Neural crest cell (in vitro differentiated cells): ENCODE measurements around the gene ACTL10. TPM values are rescaled to one million over a fixed set of nuclear protein-coding genes. Genes with fewer than 3 reads are reported as not detected.

ENCODE experiments used
- DNase-seq: peaks from one replicate; pipeline ENCODE4 v3.0.0; 2021; ENCODE audit warnings: low read depth, mixed read lengths, low spot score
- H3K27ac Mint-ChIP-seq: one replicate; pipeline ENCODE4 v1.8.0; 2021; ENCODE audit warnings: mild to moderate bottlenecking, mixed read lengths; ENCODE audit not compliant: unreplicated experiment
- H3K27me3 Mint-ChIP-seq: 2 replicates; pipeline ENCODE4 v1.8.0; 2021; ENCODE audit warnings: low read depth, mild to moderate bottlenecking, mixed read lengths
- H3K36me3 Mint-ChIP-seq: 2 replicates; pipeline ENCODE4 v1.8.0; 2021; ENCODE audit warnings: low read depth, mild to moderate bottlenecking, mixed read lengths
- H3K4me1 Mint-ChIP-seq: 2 replicates; pipeline ENCODE4 v1.8.0; 2021; ENCODE audit warnings: mixed read lengths
- H3K4me3 Mint-ChIP-seq: one replicate; pipeline ENCODE4 v1.8.0; 2021; ENCODE audit warnings: mild to moderate bottlenecking, mixed read lengths
- H3K9me3 Mint-ChIP-seq: 2 replicates; pipeline ENCODE4 v1.8.0; 2021; ENCODE audit warnings: mixed read lengths
- CTCF ChIP-seq: fragments of 200-600 bp; sonication (generic); conservative IDR thresholded peaks from 2 replicates; pipeline ENCODE4 v1.5.0; 2021; ENCODE audit warnings: antibody characterized with exemption, mild to moderate bottlenecking
- total RNA-seq: library from RNA; stranded (reverse); gene quantifications from 2 replicates; pipeline ENCODE4 v1.2.1, GENCODE V29; 2021

Gene ACTL10
- total RNA-seq, 1 donor from 2014 or later, result 0.75 TPM

DNA sequence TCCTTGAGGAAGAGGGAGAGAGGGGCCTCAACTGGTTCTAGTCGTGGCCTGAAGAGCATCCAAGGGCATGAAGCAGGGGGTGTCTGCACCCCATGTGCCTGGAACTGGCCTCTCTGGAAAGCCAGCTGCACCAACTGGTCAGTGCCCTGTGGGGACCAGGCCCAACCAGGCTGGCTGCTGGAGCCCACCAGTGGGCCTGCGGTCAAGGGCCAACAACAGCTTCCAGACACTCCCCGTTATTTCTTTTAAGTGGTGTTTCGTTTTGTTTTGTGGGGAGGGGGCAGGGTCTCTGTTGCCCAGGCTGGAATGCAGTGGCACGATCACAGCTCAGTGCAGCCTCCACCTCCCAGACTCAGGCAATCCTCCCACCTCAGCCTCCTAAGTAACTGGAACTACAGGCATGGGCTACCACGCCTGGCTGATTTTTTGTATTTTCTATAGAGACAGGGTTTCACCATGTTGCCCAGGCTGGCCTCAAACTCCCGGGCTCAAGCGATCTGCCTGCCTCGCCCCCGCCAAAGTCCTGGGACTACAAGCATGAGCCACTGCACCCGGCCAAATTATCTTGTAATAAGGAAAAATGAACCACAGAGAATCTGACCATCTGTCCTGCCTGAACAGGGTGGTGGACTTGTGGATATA lies 16.5 kb upstream of the ACTL10 start:
- Mint-ChIP-seq H3K4me3 (peak overlapping the region; percentile 27), H3K27ac (no peak overlapping the region), H3K36me3 (peaks cover 10% of the 10 kb centered on the region), H3K9me3 (no peaks in the 10 kb centered on the region), H3K4me1 (peaks cover 29% of the 10 kb centered on the region), H3K27me3 (peaks cover 3% of the 10 kb centered on the region)
- DNase-seq, result no peak
- TF ChIP-seq CTCF, result no peak

GRCh38 chr20:33650753-33651561 lies 15.8 kb upstream of the ACTL10 start:
- peaks cover 6% of the 10 kb centered on the region for H3K36me3 Mint-ChIP-seq
- no peak overlapping the region for H3K4me3 Mint-ChIP-seq
- H3K4me1 Mint-ChIP-seq, result peaks cover 29% of the 10 kb centered on the region
- TF ChIP-seq CTCF, result no peak
- H3K27ac Mint-ChIP-seq, result peak overlapping the region; percentile 72
- no peak for DNase-seq
- no peaks in the 10 kb centered on the region for H3K9me3 Mint-ChIP-seq
- H3K27me3 Mint-ChIP-seq, result peaks cover 3% of the 10 kb centered on the region

DNA sequence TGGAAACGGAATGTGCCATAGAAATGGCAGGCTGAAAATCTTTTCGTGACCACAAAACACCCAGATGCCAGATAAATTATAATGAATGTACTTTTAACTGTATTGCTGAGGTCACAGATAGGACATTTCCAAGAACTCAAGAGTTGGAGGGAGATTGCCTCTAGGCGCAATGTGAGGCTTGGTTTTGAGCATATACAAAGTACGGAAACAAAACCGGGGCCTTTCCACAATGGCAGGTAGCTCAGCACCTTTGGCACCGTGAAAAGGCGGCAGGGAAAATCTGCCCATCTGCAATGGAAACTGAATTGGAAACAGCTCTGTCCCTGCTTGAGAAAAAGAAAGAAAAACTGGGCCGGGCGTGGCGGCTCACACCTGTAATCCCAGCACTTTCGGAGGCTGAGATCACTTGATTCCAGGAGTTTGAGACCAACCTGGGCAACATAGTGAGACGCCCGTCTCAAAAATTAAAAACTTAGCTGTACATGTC lies 15.1 kb upstream of the ACTL10 start:
- DNase-seq, result no peak
- Mint-ChIP-seq H3K9me3 (no peaks in the 10 kb centered on the region), H3K4me3 (peak overlapping the region; percentile 44), H3K4me1 (peaks cover 29% of the 10 kb centered on the region), H3K36me3 (peaks cover 6% of the 10 kb centered on the region), H3K27ac (no peak overlapping the region), H3K27me3 (peaks cover 3% of the 10 kb centered on the region)
- TF ChIP-seq CTCF, result no peak

DNA sequence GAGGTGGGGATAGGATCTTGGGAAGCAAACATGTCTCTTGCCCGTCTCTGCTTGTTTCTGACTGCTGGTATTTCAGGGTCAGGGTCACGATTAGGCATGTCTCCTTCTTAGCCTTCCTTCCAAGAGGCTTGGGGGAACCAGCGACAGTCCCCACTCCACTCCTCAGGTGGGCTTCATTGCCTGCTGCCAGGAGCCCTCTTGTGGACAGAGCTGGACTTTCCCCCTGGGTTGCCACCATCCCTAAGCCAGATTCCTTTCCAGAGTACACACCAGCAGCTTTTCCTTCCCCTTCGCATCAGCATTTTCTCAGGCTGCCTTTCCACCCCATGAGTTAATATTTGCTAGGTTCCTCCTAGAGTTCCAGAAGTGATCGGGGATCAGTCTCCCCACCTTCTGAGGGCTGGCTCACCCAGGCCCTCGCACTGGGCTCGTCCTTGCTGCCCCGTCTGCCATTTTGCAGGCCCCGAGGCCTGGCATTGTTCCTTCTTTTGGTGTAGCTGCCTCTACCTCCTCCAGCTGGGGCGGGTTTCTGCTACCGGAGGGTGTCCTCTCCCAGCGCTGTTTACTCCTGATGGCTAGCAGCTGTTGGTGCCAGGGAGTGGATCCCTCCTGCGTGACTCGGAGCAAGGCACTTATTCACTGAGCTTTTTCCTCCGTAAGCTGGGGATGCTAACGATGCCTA lies 13.4 kb upstream of the ACTL10 start:
- Mint-ChIP-seq H3K4me1 (peaks cover 29% of the 10 kb centered on the region), H3K36me3 (no peaks in the 10 kb centered on the region)

More for the DNA sequence above, 13.4 kb upstream of the ACTL10 start:
- peak; percentile 89 for TF ChIP-seq CTCF
- peak; percentile 79 for DNase-seq
- H3K27ac Mint-ChIP-seq, result no peak overlapping the region
- no peaks in the 10 kb centered on the region for H3K9me3 Mint-ChIP-seq
- H3K27me3 Mint-ChIP-seq, result peaks cover 3% of the 10 kb centered on the region
- peak overlapping the region; percentile 68 for H3K4me3 Mint-ChIP-seq
